ENCODE results near the gene PDE7B. TPM values are rescaled to one million over a fixed set of nuclear protein-coding genes. Genes with fewer than 3 reads are reported as not detected.

The PDE7B gene
- total and polyA plus RNA-seq, 8 donors = 1.3 to 4.7 (median 3.6) TPM

- intact Hi-C loops (cut with DNase I) = no loop called here
- Histone ChIP-seq H3K4me1 (peaks cover 0 to 4% of the 10 kb centered on the region in 2 donors), H3K9me3 (peaks cover 0 to 7% of the 10 kb centered on the region in 2 donors), H3K27me3 (no peaks in the 10 kb centered on the region), H3K27ac (no peak overlapping the region), H3K4me3 (no peak overlapping the region), H3K36me3 (no peaks in the 10 kb centered on the region)
- DNase-seq (no peak), ATAC-seq (no peak)
- TF ChIP-seq CTCF (IDR thresholded peaks at IDR 0.05) = no peak
Measured at GRCh38 chr6:135999393-135999792, 147.9 kb downstream of the PDE7B start.

- no peaks in the 10 kb centered on the region for H3K36me3 ChIP-seq
- H3K4me3 ChIP-seq = no peak overlapping the region
- no peak for TF ChIP-seq CTCF (IDR thresholded peaks at IDR 0.05)
- H3K4me1 ChIP-seq = peaks cover 0 to 4% of the 10 kb centered on the region in 2 donors
- ATAC-seq = peak; percentile 22
- no peaks in the 10 kb centered on the region for H3K27me3 ChIP-seq
- intact Hi-C loops (cut with DNase I) = no loop called here
- H3K9me3 ChIP-seq = peaks cover 0 to 10% of the 10 kb centered on the region in 2 donors
- no peak overlapping the region for H3K27ac ChIP-seq
- no peak for DNase-seq
Measured at GRCh38 chr6:136007345-136007744, 155.8 kb downstream of the PDE7B start.

GRCh38 chr6:136011475-136011874, 160.0 kb downstream of the PDE7B start:
- no peak overlapping the region for H3K27ac ChIP-seq
- no peaks in the 10 kb centered on the region for H3K36me3 ChIP-seq
- ATAC-seq (no peak), DNase-seq (no peak)
- no peak for TF ChIP-seq CTCF (IDR thresholded peaks at IDR 0.05)
- no peaks in the 10 kb centered on the region for H3K27me3 ChIP-seq
- H3K9me3 ChIP-seq = peaks cover 0 to 7% of the 10 kb centered on the region in 2 donors
- no peak overlapping the region for H3K4me3 ChIP-seq
- intact Hi-C loops (cut with DNase I) = no loop called here
- H3K4me1 ChIP-seq = peaks cover 0 to 9% of the 10 kb centered on the region in 2 donors

- DNase-seq = no peak
- Histone ChIP-seq H3K4me1 (peaks cover 0 to 9% of the 10 kb centered on the region in 2 donors), H3K27ac (no peak overlapping the region), H3K4me3 (no peak overlapping the region), H3K9me3 (no peaks in the 10 kb centered on the region), H3K36me3 (no peaks in the 10 kb centered on the region), H3K27me3 (no peaks in the 10 kb centered on the region)
- intact Hi-C loops (cut with DNase I) = no loop called here
- ATAC-seq = no peak
- TF ChIP-seq CTCF (IDR thresholded peaks at IDR 0.05) = no peak
Measured at GRCh38 chr6:136012198-136012887, 160.8 kb downstream of the PDE7B start.

- Histone ChIP-seq H3K4me1 (peaks cover 0 to 9% of the 10 kb centered on the region in 2 donors), H3K36me3 (no peaks in the 10 kb centered on the region), H3K27me3 (no peaks in the 10 kb centered on the region), H3K4me3 (no peak overlapping the region), H3K9me3 (no peaks in the 10 kb centered on the region), H3K27ac (no peak overlapping the region)
- DNase-seq (no peak), ATAC-seq (no peak)
- intact Hi-C loops (cut with DNase I) = no loop called here
- no peak for TF ChIP-seq CTCF (IDR thresholded peaks at IDR 0.05)
Measured at GRCh38 chr6:136012943-136013342, 161.4 kb downstream of the PDE7B start.
